Fibroblast of skin of scalp (primary cell): Measurements from ENCODE around the gene CSPG4.
"Not testable (repeated sequence)": the region's sequence is repeated elsewhere in the genome, so short reads cannot be mapped to it uniquely, and the experiment has no call there.

Experiments
- DNase-seq: peaks from one replicate; pipeline ENCODE4 v3.0.0-alpha.2; 2013

The CSPG4 gene

GRCh38 chr15:75648156-75649000, 64.3 kb downstream of the CSPG4 start:
- peak; percentile 59 for DNase-seq

DNA sequence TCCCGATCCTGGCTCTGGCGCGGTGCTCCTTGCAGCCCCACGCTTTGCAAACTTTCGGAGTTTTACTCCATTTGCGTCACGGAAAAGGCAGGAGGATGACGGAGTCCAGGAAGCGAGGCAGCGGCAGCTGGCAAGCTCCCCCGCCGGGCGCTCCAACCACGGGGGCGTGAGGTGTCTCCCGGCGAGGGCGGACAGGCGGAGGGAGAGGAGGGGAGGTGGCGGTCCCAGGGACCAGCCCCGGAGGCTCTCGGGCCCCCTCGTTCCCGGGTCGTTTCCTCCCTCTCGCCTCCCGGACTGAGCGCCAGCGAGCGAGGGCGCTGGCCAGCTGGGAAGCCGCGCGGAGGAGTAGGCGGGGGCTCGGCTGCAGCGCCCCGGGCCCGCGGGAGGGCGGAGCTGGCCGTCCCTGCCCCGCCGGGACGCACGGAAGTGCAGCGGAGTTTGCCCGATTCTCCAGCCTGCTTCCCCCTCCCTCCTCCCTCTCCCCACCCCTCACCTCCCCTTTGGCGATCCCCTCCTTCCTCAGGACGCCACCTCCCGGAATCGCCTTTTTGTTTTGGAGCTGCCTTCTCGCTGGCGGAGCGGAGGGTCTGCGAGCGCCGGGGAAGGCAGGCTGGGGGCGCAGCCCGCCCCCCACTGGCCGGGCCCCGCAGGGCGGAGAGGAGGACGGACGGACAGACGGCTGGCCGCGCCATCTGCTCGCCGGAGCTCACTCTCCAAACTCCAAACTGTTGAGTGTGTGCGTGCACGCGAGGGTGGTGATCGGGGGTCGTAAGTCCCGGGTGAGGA, 65.1 kb downstream of the CSPG4 start, which contains the start of gene SNX33:
Gene SNX33 (plus strand): TSS at position 543 of the 786 bp plus-strand sequence. CDS start 1,191 bp downstream, outside the sequence.
- peak; percentile 88 for DNase-seq

GRCh38 chr15:75646944-75647364, 65.7 kb downstream of the CSPG4 start:
- DNase-seq: no peak

DNA sequence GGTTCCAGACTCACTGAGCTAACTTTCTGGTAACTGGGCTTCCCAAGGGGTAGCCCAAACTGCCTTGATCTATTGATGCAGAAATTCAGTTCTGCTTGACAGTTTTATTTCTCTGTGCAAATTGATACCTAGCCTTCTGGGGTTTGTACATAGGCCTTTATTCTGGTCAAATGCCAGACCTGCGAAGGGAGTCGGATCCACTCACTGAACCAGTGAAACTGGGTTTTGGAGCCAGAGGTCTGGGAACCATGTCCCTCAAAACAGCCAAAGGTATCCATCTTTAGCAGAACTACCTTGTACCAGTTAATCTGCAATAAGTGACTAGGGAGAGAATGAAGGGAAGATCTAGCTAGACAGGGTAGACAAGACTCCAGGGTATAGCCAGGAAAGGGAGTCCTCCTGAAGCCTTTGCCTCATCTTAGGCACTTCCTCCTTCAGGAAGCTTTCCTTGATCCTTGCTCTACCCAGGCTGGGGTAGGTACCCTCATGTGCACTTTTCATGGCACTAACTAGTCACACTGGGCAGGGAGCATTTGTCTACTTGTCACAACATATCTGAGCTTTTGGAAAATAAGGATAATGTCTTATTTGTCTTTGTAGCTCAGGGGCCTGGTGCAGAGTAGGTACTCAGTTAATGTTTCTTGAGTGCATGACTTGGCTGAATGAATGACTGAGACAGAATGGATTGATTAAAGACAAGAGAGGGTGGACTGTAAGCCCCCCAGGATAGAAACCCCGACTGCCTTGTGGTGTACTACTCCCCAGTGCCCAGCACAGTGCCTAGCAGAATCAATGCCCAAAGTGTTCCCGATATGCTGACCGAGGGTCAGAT, 66.3 kb downstream of the CSPG4 start:
- no peak for DNase-seq

DNA sequence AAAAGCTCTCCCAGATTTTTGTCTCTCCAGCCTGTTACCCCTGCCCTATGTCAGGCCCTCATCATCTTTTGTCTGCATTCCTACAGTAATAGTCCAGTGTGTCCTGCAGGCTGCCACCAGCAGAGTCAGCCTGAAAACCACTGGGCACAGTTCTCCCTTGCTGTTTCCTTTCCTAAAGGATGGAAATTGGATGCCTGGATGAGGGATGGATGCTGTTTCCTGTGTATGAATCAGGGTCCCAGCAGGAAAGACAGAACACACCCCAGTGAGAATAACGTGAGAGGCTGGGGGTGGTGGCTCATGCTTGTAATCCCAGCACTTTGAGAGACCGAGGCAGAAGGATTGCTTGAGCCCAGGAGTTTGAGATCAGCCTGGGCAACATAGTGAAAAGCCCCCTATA, 68.3 kb downstream of the CSPG4 start:
- peak; percentile 53 for DNase-seq

GRCh38 chr15:75641603-75642002, 71.0 kb downstream of the CSPG4 start:
- no peak for DNase-seq

DNA sequence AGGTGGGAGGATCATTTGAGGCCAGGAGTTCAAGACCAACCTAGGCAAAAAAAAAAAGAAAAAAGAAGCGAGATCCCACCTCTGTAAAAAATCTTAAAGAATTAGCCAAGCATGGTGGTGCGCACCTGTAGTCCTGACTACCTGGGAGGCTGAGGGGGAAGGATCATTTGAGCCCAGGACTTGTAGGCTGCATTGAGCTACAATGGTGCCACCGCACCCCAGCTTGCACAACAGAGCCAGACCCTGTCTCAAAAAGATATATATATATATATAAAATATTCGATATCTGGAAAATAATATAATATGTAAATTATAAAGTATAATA, 71.5 kb downstream of the CSPG4 start:
- DNase-seq: no peak

DNA sequence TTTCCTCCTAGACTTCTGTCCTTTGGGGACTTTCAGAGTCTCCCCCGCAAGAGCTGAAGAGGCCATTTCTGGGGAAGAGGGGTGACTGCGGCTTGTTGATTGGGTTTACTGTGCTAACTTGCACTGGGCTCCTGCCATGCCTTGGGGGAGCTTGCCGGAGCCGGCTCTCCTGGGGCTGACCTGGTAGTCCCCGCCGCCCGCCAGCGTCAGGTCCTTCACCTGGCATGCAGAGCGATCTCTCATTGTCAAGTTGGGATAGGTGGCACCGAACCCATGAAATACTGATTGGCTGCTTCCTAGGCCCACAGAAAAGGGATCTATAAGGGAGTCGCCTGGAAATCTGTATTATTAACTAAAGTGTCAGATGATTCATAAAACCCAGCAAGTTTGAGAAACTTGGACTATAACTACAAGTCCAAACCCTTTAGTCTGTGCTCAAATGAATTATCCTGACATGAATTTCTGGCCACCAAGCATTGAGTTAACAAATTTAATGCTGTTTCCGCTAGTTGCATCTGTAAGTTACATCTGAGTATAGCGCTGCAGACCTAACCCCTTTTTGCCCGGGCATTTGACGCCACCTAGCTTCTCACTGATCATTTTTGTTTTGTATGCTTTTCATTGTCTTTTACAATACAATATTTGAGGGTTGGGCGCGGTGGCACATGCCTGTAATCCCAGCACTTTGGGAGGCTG, 72.0 kb downstream of the CSPG4 start:
- peak; percentile 67 for DNase-seq

- DNase-seq: peak; percentile 97
Observed at GRCh38 chr15:75639709-75640482, 72.8 kb downstream of the CSPG4 start, which contains the start of gene IMP3. Gene IMP3 (minus strand): TSS chr15:75640224. CDS start chr15:75640168, 56 bp downstream.

DNA sequence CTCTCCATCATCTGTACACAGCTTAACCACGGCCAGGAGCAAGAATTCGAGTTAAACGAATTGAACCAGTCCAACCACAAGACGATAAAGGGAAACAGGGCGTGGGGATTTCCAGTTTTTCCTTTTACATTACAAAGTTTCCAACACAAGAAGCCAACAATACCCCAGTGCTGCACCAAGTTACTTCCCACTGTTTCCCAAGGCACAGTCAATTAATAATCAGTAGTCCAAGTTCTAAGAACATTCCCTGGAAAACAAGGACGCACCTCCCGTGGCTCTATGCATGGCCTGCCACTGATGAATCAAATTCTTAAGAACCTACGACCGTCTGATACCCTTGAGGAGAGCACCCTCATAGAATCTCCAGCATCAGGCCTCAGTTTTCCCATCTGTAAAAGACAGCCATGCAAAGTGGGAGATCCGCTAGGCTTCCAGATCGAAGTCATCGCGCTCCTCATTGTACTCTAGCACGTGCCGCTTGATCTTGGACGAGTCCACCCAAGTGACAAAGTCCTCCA, 73.4 kb downstream of the CSPG4 start:
- DNase-seq: no peak

- no peak for DNase-seq
Observed at GRCh38 chr15:75637245-75638009, 75.2 kb downstream of the CSPG4 start.

DNA sequence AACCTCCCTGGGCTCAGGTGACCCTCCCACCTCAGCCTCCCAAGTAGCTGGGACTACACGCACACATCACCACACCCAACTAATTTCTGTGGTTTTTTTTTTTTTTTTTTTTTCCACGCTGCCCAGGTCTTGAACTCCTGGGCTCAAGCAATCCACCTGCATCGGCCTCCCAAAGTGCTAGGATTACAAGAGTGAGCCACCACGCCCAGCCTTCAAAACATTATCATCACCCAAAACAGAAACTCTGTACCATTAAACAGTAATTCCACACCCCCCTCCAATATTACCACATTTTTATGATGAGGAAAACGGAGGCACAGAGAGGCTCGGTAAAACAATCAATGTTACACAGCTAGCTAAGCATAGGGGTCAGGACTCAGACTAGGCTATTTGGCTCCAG, 76.6 kb downstream of the CSPG4 start:
- DNase-seq: no peak

DNA sequence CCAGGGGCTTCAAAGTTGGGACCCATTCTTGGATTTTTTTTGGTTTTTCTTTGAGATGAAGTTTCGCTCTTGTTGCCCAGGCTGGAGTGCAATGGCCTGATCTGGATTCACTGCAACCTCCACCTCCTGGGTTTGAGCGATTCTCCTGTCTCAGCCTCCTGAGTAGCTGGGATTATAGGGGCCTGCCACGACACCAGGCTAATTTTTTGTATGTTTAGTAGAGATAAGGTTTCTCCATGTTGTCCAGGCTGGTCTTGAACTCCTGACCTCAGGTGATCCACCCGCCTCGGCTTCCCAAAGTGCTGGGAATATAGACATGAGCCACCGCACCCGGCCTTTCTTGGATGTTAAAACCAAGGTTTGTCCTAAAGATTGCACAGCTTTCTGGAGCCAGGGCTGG, 78.7 kb downstream of the CSPG4 start:
- DNase-seq: not testable (repeated sequence)

GRCh38 chr15:75631935-75632334, 80.7 kb downstream of the CSPG4 start:
- no peak for DNase-seq

DNA sequence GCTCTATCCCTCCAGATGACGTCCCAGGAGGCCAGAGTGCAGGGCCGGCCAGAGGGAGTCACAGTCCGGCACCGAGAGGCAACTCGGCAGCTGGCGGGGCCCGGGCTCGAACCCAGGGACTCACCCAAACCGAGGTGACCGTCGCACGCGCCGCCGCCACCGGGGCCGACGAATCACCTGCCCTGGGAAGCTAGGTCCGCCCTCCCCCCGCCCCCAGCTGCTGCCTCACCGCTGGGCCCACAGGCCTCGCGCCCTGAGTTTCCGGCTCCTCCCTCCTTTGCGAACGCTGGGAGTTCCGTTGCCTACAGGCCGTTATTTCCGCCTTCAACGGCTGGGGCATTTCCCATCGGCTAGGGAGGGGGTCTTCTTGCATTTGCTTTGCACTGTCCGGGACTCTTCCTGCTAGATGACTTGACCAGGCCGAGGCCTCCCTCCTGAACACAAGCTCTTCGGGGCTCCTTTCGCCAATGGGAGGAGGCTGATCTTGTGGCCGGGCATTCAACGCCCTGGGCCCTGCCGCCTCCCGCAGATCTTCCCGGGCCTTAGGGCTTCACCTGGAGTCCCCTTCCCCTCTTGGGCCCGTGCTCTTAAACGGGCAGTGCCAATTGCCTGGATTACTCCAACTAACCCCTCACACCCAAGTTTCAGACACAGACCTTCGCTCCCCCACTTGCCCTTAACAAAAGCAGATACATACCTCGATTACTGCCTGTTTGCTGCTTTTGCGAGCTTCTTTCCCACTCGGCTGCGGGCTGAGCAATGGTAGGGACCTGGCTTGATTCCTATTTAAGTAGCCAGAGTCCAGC, 86.9 kb downstream of the CSPG4 start, which contains the start of gene SNUPN:
Gene SNUPN (minus strand): TSS at position 184 of the 806 bp plus-strand sequence. CDS start 4,674 bp downstream, outside the sequence.
- peak; percentile 94 for DNase-seq
